Activated T-helper 1 cell treated with anti-CD3 and anti-CD28 coated beads, Interleukin-12 subunit alpha, Interleukin-12 subunit beta, Interleukin-2, Interleukin-4 antibody, amounts not matched to agents 30 ng/mL and 10 ng/mL and 1 ng/mL, durations not matched to agents 14 hours and 24 hours and 36 hours (primary cell): ENCODE measurements around the gene DLX3. TPM values are rescaled to one million over a fixed set of nuclear protein-coding genes. Genes with fewer than 3 reads are reported as not detected.

Source experiments
- DNase-seq: peaks from one replicate; pipeline ENCODE4 v3.0.0; 2021; ENCODE audit warnings: low spot score
- H3K27ac Mint-ChIP-seq: one replicate; pipeline ENCODE4 v1.8.0; 2021; ENCODE audit warnings: mild to moderate bottlenecking, mixed read lengths
- H3K27me3 Mint-ChIP-seq: one replicate; pipeline ENCODE4 v1.8.0; 2022; ENCODE audit warnings: mild to moderate bottlenecking, moderate library complexity, mixed read lengths; ENCODE audit not compliant: insufficient read depth
- H3K36me3 Mint-ChIP-seq: one replicate; pipeline ENCODE4 v1.8.0; 2021; ENCODE audit warnings: low read depth, mixed read lengths
- H3K4me1 Mint-ChIP-seq: one replicate; pipeline ENCODE4 v1.8.0; 2021; ENCODE audit warnings: low read depth, mixed read lengths
- H3K4me3 Mint-ChIP-seq: one replicate; pipeline ENCODE4 v1.8.0; 2021; ENCODE audit warnings: mild to moderate bottlenecking, moderate library complexity, mixed read lengths
- H3K9me3 Mint-ChIP-seq: one replicate; pipeline ENCODE4 v1.8.0; 2021; ENCODE audit warnings: mixed read lengths
- intact Hi-C: fragments of 100-400 bp; cut with micrococcal nuclease; formaldehyde crosslinking; loops from one replicate; pipeline ENCODE4 v1.15.1; 2024
- total RNA-seq: library from RNA; stranded (reverse); gene quantifications from 2 replicates; pipeline ENCODE4 v1.2.3, GENCODE V29; 2022

Gene DLX3
- total RNA-seq, 1 donor from 2014 or later = not detected

DNA sequence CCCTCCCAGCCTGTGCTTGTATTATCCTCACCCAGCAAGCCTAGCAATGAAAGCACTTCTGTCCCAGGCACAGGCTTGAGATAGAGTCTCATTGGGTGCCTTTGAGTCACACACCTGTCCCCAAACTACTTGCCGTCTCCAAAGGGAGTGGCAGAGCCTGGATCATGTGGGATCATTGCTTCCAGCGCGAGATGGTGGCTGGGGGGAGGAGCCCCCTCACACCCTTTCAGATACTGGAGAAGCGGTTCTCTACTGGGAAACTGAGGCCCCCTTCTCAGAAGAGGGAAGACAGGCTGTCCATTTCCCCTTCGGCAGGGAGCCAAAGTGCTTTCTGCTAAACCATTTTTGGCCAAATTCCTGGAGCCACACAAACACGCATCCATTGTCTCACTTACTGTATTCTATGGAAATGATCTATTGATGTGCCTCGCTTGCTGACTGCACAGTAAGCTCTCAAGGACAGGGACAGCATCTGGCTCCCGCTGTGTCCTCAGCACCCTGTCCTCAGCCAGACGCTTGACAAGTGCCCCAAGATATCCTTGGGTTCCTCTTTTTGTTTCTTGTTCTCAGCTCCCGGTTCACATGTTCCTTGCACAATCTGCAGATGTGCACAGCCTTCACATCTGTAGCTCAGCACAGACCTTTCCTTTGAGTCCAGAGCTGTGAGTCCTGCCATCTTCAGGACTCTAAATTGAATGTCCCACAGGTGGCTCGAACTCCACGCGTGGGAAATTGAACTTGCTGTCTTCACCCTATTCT lies 26.0 kb upstream of the DLX3 start:
- Mint-ChIP-seq H3K4me1 (no peaks in the 10 kb centered on the region), H3K9me3 (no peaks in the 10 kb centered on the region), H3K27ac (no peak overlapping the region), H3K36me3 (no peaks in the 10 kb centered on the region), H3K4me3 (no peak overlapping the region), H3K27me3 (peaks cover 10% of the 10 kb centered on the region)
- DNase-seq = no peak
- intact Hi-C loops = no loop called here

DNA sequence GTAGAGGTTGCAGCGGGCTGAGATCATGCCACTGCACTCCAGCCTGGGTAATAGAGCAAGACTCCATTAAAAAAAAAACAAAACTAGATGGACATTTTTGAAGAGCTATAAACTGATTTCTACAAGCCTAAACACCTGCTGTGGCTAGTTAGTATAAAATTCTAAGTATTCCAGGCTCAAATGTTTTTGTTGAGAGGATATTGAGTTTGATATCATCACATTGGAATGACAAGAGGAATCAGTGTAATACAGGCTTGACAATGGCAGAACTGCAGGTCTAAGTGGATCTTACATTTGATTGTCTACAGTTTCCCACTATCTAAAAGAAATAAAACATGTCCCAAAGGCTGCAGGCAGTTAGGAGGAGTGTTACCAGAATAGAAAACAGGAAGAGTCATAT lies 23.9 kb upstream of the DLX3 start:
- Mint-ChIP-seq H3K36me3 (no peaks in the 10 kb centered on the region), H3K27me3 (peaks cover 10% of the 10 kb centered on the region), H3K4me3 (no peak overlapping the region), H3K4me1 (no peaks in the 10 kb centered on the region), H3K27ac (no peak overlapping the region), H3K9me3 (peaks cover 9% of the 10 kb centered on the region)
- intact Hi-C loops = no loop called here
- no peak for DNase-seq

DNA sequence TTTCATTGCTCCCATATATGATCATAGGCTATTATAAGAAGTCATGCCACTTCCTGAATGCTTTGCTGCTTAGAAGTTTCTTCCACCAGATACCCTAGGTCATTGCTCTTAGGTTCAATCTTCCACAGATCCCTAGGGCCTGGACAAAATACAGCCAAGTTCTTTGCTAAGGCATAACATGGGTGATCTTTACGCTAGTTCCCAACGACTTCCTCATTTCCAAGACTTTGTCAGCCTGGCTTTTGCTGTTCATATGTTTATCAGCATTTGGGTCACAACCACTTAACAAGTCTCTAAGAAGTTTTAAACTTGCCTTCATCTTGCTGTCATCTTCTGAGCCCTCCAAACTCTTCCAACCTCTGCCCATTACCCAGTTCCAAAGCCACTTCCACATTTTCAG lies 20.1 kb upstream of the DLX3 start:
- Mint-ChIP-seq H3K36me3 (no peaks in the 10 kb centered on the region), H3K4me3 (no peak overlapping the region), H3K27me3 (peaks cover 8% of the 10 kb centered on the region), H3K9me3 (peaks cover 17% of the 10 kb centered on the region), H3K27ac (no peak overlapping the region), H3K4me1 (no peaks in the 10 kb centered on the region)
- intact Hi-C loops = no loop called here
- no peak for DNase-seq

DNA sequence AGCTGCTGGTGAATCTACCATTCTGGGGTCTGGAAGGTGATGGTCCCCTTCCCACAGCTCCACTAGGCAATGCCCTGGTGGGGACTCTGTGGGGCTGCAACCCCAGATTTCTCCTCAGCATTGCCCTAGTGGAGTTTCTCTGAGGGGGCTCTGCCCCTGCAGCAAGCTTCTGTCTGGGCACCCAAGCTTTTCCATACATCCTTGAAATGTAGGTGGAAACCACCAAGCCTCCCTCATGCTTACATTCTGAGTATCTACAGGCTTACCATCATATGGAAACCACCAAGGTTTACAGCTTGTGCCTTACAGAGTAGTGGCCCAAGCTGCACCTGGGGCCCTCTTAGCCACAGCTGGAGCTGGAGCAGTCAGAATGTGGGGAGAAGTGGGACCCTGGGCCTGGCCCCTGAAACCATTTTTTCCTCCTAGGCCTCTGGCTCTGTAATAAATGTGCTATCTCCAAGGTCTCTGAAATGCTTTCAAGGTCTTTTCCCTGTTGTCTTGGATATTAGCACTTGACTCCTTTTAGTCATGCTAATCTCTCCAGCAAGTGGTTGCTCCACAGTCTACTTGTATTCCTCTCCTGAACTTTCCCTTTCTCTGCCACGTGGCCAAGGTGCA lies 19.6 kb upstream of the DLX3 start:
- no peak overlapping the region for H3K27ac Mint-ChIP-seq
- intact Hi-C loops = no loop called here
- peaks cover 17% of the 10 kb centered on the region for H3K9me3 Mint-ChIP-seq
- no peak for DNase-seq
- peaks cover 8% of the 10 kb centered on the region for H3K27me3 Mint-ChIP-seq
- no peak overlapping the region for H3K4me3 Mint-ChIP-seq
- H3K36me3 Mint-ChIP-seq = no peaks in the 10 kb centered on the region
- H3K4me1 Mint-ChIP-seq = no peaks in the 10 kb centered on the region

DNA sequence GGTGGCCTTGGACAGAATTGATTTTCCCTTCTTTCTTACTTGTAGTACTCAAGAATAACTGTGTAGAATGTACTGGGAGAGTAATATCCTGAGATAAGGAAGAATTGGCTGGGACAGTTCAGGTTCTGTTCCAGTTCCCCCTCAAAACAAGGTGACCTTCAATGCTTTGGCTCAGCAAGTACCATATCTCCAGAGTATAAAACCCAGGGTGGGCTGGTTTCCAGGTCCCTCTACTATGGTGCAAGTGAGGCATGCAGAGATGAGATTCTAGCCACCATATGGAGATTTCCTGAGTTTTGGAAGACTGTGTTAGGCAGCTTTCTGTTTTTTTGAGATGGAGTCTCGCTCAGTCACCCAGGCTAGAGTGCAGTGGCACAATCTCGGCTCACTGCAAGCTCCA lies 18.1 kb upstream of the DLX3 start:
- H3K36me3 Mint-ChIP-seq = no peaks in the 10 kb centered on the region
- intact Hi-C loops = no loop called here

DNA sequence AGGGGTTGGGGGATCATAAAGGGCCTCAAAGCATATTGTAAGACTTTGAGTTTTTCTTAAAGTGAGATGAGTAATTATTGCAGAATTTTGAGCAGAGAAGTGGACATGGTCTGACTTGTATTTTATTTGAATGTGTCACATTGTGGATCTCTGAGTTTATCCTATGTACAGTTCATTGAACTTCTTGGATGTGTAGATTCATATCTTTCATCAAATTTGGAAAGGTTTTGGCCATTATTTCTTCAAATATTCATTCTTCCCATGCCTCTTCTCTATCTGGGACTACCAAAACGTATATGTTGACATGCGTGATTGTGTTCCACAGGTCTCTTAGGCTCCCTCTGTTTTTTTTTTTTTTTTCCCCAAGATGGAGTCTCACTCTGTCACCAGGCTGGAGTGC lies 14.3 kb upstream of the DLX3 start:
- Mint-ChIP-seq H3K27me3 (peaks cover 15% of the 10 kb centered on the region), H3K9me3 (peaks cover 14% of the 10 kb centered on the region)
- intact Hi-C loops = no loop called here

More for the DNA sequence above, 18.1 kb upstream of the DLX3 start:
- Mint-ChIP-seq H3K27me3 (peaks cover 16% of the 10 kb centered on the region), H3K4me1 (no peaks in the 10 kb centered on the region), H3K9me3 (peaks cover 22% of the 10 kb centered on the region), H3K4me3 (no peak overlapping the region), H3K27ac (no peak overlapping the region)
- no peak for DNase-seq

DNA sequence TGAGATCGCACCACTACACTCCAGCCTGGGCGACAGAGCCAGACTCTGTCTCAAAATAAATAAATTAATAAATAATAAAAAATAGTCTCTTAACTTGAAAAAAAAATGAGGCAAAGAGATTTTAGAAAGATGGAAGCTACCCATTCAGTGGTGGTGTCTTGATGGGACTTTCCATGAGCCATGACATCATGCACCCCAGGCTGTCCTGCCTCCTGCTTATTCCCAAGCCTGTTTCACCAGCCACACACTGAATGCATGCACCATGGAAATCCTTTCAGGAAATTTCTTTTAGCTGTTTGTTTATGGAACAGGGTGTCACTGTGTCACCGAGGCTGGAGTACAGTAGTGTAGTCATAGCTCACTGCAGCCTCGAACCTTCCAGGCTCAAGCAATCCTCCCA lies 8.9 kb upstream of the DLX3 start:
- Mint-ChIP-seq H3K4me3 (no peak overlapping the region), H3K27me3 (peaks cover 28% of the 10 kb centered on the region), H3K4me1 (no peaks in the 10 kb centered on the region), H3K36me3 (no peaks in the 10 kb centered on the region), H3K9me3 (peaks cover 3% of the 10 kb centered on the region), H3K27ac (no peak overlapping the region)
- intact Hi-C loops = no loop called here
- no peak for DNase-seq

More for the DNA sequence above, 14.3 kb upstream of the DLX3 start:
- H3K36me3 Mint-ChIP-seq = no peaks in the 10 kb centered on the region
- no peak for DNase-seq
- no peak overlapping the region for H3K4me3 Mint-ChIP-seq
- H3K4me1 Mint-ChIP-seq = no peaks in the 10 kb centered on the region
- no peak overlapping the region for H3K27ac Mint-ChIP-seq

DNA sequence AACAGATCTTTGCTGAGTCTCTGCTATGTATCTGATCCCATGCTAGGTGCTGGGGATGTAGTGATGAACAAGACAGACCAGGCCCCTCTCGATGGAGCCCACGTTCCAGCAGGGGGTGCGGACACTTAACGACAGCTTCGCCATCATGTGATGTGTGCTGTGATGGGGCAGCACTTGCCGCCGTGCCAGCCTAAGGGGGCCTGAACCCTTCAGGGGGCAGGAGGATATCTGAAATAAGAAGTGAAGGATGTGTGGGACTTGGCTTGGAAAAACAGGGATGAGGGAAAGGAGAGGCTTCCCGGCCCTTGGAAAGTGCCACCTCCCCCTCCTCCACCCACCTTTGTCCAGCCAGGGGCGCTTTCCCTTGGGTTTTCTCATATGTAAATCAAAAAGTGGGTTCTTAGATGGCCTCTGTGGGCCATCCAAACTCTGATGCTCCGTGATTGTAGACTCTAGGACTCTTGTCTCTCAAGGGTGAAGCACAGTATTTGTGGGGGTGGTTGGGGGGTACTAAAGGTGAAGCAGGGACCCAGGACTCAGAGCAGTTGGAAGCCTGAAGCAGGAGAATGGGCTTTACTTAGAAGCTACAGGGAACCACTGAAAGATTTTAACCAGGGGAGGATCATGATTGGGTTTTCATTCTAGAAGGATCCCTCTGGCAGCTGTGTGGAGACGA lies 4.0 kb upstream of the DLX3 start:
- DNase-seq = no peak
- Mint-ChIP-seq H3K36me3 (no peaks in the 10 kb centered on the region), H3K27me3 (peaks cover 56% of the 10 kb centered on the region), H3K4me1 (peaks cover 14% of the 10 kb centered on the region), H3K27ac (no peak overlapping the region), H3K4me3 (no peak overlapping the region), H3K9me3 (no peaks in the 10 kb centered on the region)
- intact Hi-C loops = loop anchor here (1.0 to 10.0 kb wide), 4 partner anchors 119 to 504 kb away; partner anchors contain the start of genes NGFR and SLC35B1

DNA sequence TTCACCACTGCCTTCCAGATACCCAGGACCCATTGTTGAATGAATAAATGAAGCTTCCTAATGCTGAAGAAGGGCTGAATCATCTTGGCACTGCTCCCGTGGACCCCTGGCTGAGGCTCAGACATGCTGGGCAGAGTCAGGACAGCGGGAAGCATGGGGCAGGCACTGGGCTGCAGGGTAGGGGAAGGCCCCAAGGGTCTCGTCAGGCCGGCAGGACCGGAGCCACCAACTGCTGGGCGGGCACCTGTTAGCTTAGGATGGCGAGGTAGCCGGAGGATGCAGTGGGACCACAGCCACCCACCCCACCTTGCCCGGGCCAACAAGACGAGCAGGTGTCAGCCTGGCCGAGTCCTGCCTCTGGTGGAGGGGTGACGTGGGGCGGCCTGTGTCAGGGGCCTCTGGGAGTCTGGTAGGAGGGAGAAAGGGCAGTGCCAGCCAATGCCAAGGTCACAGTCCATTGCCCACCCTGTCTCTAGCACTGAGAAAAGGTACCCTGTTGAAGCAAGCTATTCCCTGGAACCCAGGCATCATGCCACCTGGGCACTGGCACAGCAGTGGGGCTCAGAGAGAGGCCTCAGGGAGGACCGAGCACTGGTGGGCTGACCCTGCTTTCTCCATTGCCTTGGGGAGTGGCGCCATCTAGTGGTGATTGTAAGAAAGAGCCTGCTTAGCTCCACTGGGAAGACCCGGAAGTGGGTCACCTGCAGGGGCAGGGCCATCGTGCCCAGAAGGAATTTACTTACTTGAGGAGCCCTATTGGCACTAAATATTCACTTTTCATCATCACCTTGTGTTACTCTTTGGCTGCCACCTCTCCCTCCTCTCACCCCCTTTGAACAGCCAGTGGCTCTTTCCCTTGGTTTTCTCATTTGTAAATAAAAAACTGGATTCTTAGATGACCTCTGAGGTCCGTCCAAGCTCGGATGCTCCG lies 3.0 kb upstream of the DLX3 start:
- Mint-ChIP-seq H3K9me3 (no peaks in the 10 kb centered on the region), H3K36me3 (no peaks in the 10 kb centered on the region), H3K4me1 (peaks cover 16% of the 10 kb centered on the region), H3K4me3 (no peak overlapping the region), H3K27ac (no peak overlapping the region), H3K27me3 (peaks cover 60% of the 10 kb centered on the region)
- intact Hi-C loops = loop anchor here (1.0 to 10.0 kb wide), 4 partner anchors 118 to 503 kb away; partner anchors contain the start of genes NGFR and SLC35B1
- peak; percentile 76 for DNase-seq

DNA sequence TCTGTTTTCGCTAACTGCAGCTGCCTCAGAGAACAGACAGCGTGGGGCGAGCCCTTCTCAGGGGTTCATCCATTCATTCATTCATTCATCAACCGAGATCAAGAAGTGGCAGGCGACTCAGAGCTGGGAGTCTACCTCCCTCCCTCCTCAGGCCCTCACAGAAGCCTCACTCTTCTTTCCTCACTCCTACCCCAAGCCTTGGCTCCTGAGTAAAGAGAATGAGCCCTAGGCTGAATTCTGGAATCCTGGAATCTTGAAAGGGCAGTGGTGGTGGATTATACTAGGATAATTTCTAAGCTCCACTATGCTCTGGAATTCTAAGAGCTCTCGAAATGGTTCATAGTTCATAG lies 2.3 kb upstream of the DLX3 start:
- H3K4me3 Mint-ChIP-seq = no peak overlapping the region
- intact Hi-C loops = loop anchor here (5.0 to 10.0 kb wide), 2 partner anchors 290 to 502 kb away; partner anchors contain the start of genes NGFR and SLC35B1
- DNase-seq = no peak
- H3K27me3 Mint-ChIP-seq = peaks cover 63% of the 10 kb centered on the region
- peaks cover 16% of the 10 kb centered on the region for H3K4me1 Mint-ChIP-seq
- no peaks in the 10 kb centered on the region for H3K9me3 Mint-ChIP-seq
- no peak overlapping the region for H3K27ac Mint-ChIP-seq
- H3K36me3 Mint-ChIP-seq = no peaks in the 10 kb centered on the region

DNA sequence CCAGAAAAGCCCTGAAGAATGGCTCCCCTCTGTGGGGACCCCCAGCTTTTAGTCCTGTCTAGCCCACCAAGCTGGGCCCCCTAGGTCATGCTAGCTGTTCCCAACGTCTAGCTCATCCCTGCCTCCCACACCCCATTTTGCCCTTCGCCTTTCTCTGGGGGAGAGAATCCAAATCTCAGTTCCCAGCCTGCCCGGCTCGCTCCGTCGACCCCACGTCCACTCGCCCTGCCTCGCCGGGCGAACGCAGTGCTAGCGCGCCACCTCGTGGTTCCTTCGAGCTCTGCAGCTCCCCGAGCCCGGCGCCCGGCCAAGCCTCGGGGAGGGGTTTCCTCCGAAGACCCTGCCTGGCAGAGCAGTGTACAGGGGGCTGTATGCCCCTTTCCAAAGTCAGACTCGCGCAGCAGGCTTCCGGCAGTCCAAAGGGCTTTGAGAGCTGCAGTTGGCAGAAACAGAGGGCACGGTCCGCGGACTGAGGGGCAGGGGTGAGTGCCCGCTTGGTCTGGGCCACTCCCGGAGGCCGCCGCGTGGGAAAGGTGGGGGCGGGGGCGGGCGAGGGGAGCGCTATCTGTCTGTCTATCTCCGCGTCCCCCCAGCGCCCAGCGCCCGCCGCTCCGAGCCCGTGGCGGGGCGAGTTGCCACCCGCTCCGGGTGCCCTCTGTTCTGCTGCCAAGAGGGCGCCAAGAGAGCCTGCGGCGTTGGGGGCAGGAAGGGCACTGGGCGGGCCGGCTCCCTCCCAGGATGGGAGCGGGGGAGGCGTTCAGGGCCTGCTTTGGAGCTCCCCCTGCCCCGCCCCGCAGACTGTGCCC lies 1.7 kb upstream of the DLX3 start:
- no peaks in the 10 kb centered on the region for H3K36me3 Mint-ChIP-seq
- H3K4me1 Mint-ChIP-seq = peaks cover 16% of the 10 kb centered on the region
- DNase-seq = peak; percentile 59
- peak overlapping the region; percentile 62 for H3K27ac Mint-ChIP-seq
- H3K4me3 Mint-ChIP-seq = peak overlapping the region; percentile 27
- no peaks in the 10 kb centered on the region for H3K9me3 Mint-ChIP-seq
- intact Hi-C loops = loop anchor here (1.0 to 10.0 kb wide), 4 partner anchors 44 to 502 kb away; partner anchors contain the start of genes NGFR and SLC35B1
- peaks cover 65% of the 10 kb centered on the region for H3K27me3 Mint-ChIP-seq

DNA sequence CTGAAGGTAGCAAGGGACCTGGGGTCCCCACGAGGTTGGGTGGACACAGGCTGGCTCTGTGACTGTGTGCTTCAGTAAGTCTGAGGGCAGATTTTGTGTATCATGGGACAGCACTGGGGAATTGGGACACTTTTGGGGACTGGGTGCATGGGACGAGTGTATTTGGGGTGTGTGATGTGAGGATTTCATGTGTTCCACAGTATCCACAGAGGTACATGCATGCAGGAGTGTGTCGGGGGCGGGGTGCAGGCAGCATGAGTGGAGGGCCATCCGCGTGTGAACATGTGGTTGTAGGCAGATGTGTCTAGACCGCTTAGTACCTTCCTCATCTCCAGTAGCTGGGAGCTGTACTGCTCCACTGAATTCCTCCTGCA lies 1.1 kb upstream of the DLX3 start:
- intact Hi-C loops = loop anchor here (1.0 to 10.0 kb wide), 4 partner anchors 44 to 501 kb away; partner anchors contain the start of genes NGFR and SLC35B1
- Mint-ChIP-seq H3K27me3 (peaks cover 62% of the 10 kb centered on the region), H3K36me3 (no peaks in the 10 kb centered on the region), H3K27ac (no peak overlapping the region), H3K4me3 (no peak overlapping the region), H3K4me1 (peaks cover 16% of the 10 kb centered on the region), H3K9me3 (no peaks in the 10 kb centered on the region)
- no peak for DNase-seq
